Fibroblast of lung (primary cell): ENCODE measurements around the gene POLR3F. TPM values are rescaled to one million over a fixed set of nuclear protein-coding genes. Genes with fewer than 3 reads are reported as not detected.
"Not testable (repeated sequence)": the region's sequence is repeated elsewhere in the genome, so short reads cannot be mapped to it uniquely, and the experiment has no call there.

Experiments used
- DNase-seq, 2 donors: peaks; one replicate each; pipeline versions ENCODE4 v3.0.0 to v3.0.0-alpha.2; 2010; ENCODE audit warnings: low read depth in 2 of 2
- H2AFZ ChIP-seq: 2 replicates; pipeline ENCODE4 v1.5.1; 2012; ENCODE audit warnings: low read length, control low read depth, inconsistent platforms
- H3K27ac ChIP-seq: 2 replicates; pipeline ENCODE4 v1.5.1; 2011; ENCODE audit warnings: low read length, control low read depth; ENCODE audit not compliant: insufficient read depth
- H3K27me3 ChIP-seq: 2 replicates; pipeline ENCODE4 v1.5.1; 2011; ENCODE audit warnings: mild to moderate bottlenecking, low read length; ENCODE audit not compliant: control insufficient read depth, insufficient read depth
- H3K36me3 ChIP-seq: 2 replicates; pipeline ENCODE4 v1.5.1; 2011; ENCODE audit warnings: low read length; ENCODE audit not compliant: control insufficient read depth, insufficient read depth
- H3K4me1 ChIP-seq: 2 replicates; pipeline ENCODE4 v1.5.1; 2011; ENCODE audit warnings: low read length; ENCODE audit not compliant: control insufficient read depth, insufficient read depth; ENCODE audit errors: extremely low read depth
- H3K4me2 ChIP-seq: 2 replicates; pipeline ENCODE4 v1.5.1; 2011; ENCODE audit warnings: low read length, control low read depth; ENCODE audit not compliant: insufficient read depth; ENCODE audit errors: extremely low read depth
- H3K4me3 ChIP-seq, 4 experiments: fragments of 200-600 bp in 1 of 4; sonication (generic) in 1 of 4; replicated peaks in 1 of 4; 2 replicates each; pipeline ENCODE4 v1.5.1; 2011 to 2016; ENCODE audit warnings: low read length in 4 of 4, low read depth in 3 of 4, mild to moderate bottlenecking in 3 of 4, control low read depth in 2 of 4, inconsistent platforms in 1 of 4, mixed read lengths in 1 of 4; ENCODE audit not compliant: insufficient read depth in 1 of 4; ENCODE audit errors: control extremely low read depth in 1 of 4
- H3K79me2 ChIP-seq: 2 replicates; pipeline ENCODE4 v1.5.1; 2012; ENCODE audit warnings: mild to moderate bottlenecking, low read length, inconsistent platforms; ENCODE audit not compliant: control insufficient read depth, insufficient read depth
- H3K9ac ChIP-seq: 2 replicates; pipeline ENCODE4 v1.5.1; 2011; ENCODE audit warnings: mild to moderate bottlenecking, low read length, control low read depth; ENCODE audit not compliant: insufficient read depth
- H3K9me3 ChIP-seq: 2 replicates; pipeline ENCODE4 v1.5.1; 2012; ENCODE audit warnings: low read depth, low read length; ENCODE audit not compliant: control insufficient read depth, insufficient read depth
- H4K20me1 ChIP-seq: 2 replicates; pipeline ENCODE4 v1.5.1; 2011; ENCODE audit warnings: low read length; ENCODE audit not compliant: control insufficient read depth, insufficient read depth; ENCODE audit errors: extremely low read depth
- CTCF ChIP-seq, 2 donors: IDR thresholded peaks in 1 of 2; conservative IDR thresholded peaks in 1 of 2; 1 replicate in 1 of 2; 2 replicates in 1 of 2; pipeline ENCODE4 v1.5.1; 2011 to 2012; ENCODE audit warnings: low read length in 2 of 2, control low read depth in 1 of 2, inconsistent platforms in 1 of 2, low read depth in 1 of 2, mild to moderate bottlenecking in 1 of 2
- EZH2 ChIP-seq: IDR thresholded peaks from 2 replicates; pipeline ENCODE4 v1.5.1; 2012; ENCODE audit warnings: low read length, control low read depth, mild to moderate bottlenecking; ENCODE audit errors: missing control alignments
- polyA plus RNA-seq, 2 donors: library from polyadenylated mRNA; depleted of rRNA in 1 of 2; stranded (reverse) in 1 of 2; unstranded in 1 of 2; fragments of >200 nt; gene quantifications; 2 replicates each; pipeline ENCODE4 v1.2.1, GENCODE V29; 2011 to 2012; ENCODE audit warnings: missing spikeins in 1 of 2
- total RNA-seq: library from RNA; depleted of rRNA; stranded (reverse); fragments of >200 nt; gene quantifications from 2 replicates; pipeline ENCODE4 v1.2.1, GENCODE V29; 2014

Gene POLR3F
- total and polyA plus RNA-seq, 2 donors (not counting 1 experiment from before 2014, with no cell fraction given): 11.2 to 20.5 TPM

GRCh38 chr20:18523066-18523465 is 55.9 kb downstream of the POLR3F start:
- TF ChIP-seq EZH2 (no peak), CTCF (conservative IDR thresholded peaks at IDR 0.05 in 1 of 2, IDR thresholded peaks at IDR 0.05 in 1 of 2; ENCODE audit: low read depth in 1 of 2, low read length in 2 of 2) (no peak)
- no peaks in the 10 kb centered on the region for H4K20me1 ChIP-seq
- no peaks in the 10 kb centered on the region for H3K27me3 ChIP-seq
- no peak overlapping the region for H3K27ac ChIP-seq
- H2AFZ ChIP-seq: no peak overlapping the region
- no peak overlapping the region for H3K9ac ChIP-seq
- H3K4me3 ChIP-seq: no peak overlapping the region
- DNase-seq: no peak
- peaks cover 7% of the 10 kb centered on the region for H3K4me1 ChIP-seq
- H3K79me2 ChIP-seq: no peaks in the 10 kb centered on the region
- H3K36me3 ChIP-seq: peaks cover 2% of the 10 kb centered on the region
- H3K9me3 ChIP-seq: no peaks in the 10 kb centered on the region
- no peak overlapping the region for H3K4me2 ChIP-seq

- H3K9me3 ChIP-seq: no peaks in the 10 kb centered on the region
- no peak overlapping the region for H2AFZ ChIP-seq
- peak overlapping the region; percentile 21 for H3K4me2 ChIP-seq
- no peaks in the 10 kb centered on the region for H3K79me2 ChIP-seq
- TF ChIP-seq EZH2: no peak
- TF ChIP-seq CTCF (conservative IDR thresholded peaks at IDR 0.05 in 1 of 2, IDR thresholded peaks at IDR 0.05 in 1 of 2; ENCODE audit: low read depth in 1 of 2, low read length in 2 of 2): no peak
- H3K9ac ChIP-seq: no peak overlapping the region
- no peaks in the 10 kb centered on the region for H3K27me3 ChIP-seq
- H3K27ac ChIP-seq: peak overlapping the region; percentile 69
- peaks cover 6% of the 10 kb centered on the region for H3K36me3 ChIP-seq
- H3K4me3 ChIP-seq: no peak overlapping the region
- H3K4me1 ChIP-seq: peaks cover 10% of the 10 kb centered on the region
- H4K20me1 ChIP-seq: no peaks in the 10 kb centered on the region
- peak; percentile 65 to 70 for DNase-seq
These were observed 57.5 kb downstream of the POLR3F start for GRCh38 chr20:18524646-18525045.

- not testable (repeated sequence) for H3K79me2 ChIP-seq, H3K36me3 ChIP-seq, H3K4me2 ChIP-seq, H3K4me3 ChIP-seq, H3K9me3 ChIP-seq, H3K27me3 ChIP-seq, H4K20me1 ChIP-seq, H3K4me1 ChIP-seq, H3K27ac ChIP-seq, H2AFZ ChIP-seq, H3K9ac ChIP-seq
- DNase-seq: peak in 1 of 2 donors; percentile 17
These were observed 59.6 kb downstream of the POLR3F start for GRCh38 chr20:18526761-18527160.
